ENCODE data around the gene ATP2A1.
A peak's percentile ranks its signal among the peaks of the same experiment; 100 is the strongest.
"Not testable (repeated sequence)": the region's sequence is repeated elsewhere in the genome, so short reads cannot be mapped to it uniquely, and the experiment has no call there.

ATP2A1 gene

GRCh38 chr16:28910086-28911031 lies 32.1 kb downstream of the ATP2A1 start:
- no peak for DNase-seq (ENCODE audit: low spot score)

- no peak for DNase-seq (ENCODE audit: low spot score)
Observed at GRCh38 chr16:28912558-28912957, 34.3 kb downstream of the ATP2A1 start.

GRCh38 chr16:28913946-28914724 lies 35.8 kb downstream of the ATP2A1 start:
- DNase-seq (ENCODE audit: low spot score), result no peak

- no peak for DNase-seq (ENCODE audit: low spot score)
Observed at GRCh38 chr16:28915181-28915580, 36.9 kb downstream of the ATP2A1 start.

GRCh38 chr16:28917095-28917494 lies 38.8 kb downstream of the ATP2A1 start:
- no peak for DNase-seq (ENCODE audit: low spot score)

- DNase-seq (ENCODE audit: low spot score), result no peak
Observed at GRCh38 chr16:28918698-28919097, 40.4 kb downstream of the ATP2A1 start.

- no peak for DNase-seq (ENCODE audit: low spot score)
Observed at GRCh38 chr16:28923231-28923587, 44.9 kb downstream of the ATP2A1 start.

GRCh38 chr16:28923652-28924398 lies 45.5 kb downstream of the ATP2A1 start:
- no peak for DNase-seq (ENCODE audit: low spot score)

GRCh38 chr16:28924399-28924761 lies 46.1 kb downstream of the ATP2A1 start:
- DNase-seq (ENCODE audit: low spot score), result no peak

GRCh38 chr16:28924762-28925385 lies 46.6 kb downstream of the ATP2A1 start, which contains the start of gene RABEP2:
RABEP2 (minus strand) TSS chr16:28925238; CDS start chr16:28925163, 75 bp downstream.
- peak; percentile 95 for DNase-seq (ENCODE audit: low spot score)

- peak; percentile 82 for DNase-seq (ENCODE audit: low spot score)
Observed at GRCh38 chr16:28925386-28926228, 47.3 kb downstream of the ATP2A1 start.

GRCh38 chr16:28926284-28926683 lies 48.0 kb downstream of the ATP2A1 start:
- DNase-seq (ENCODE audit: low spot score), result not testable (repeated sequence)

GRCh38 chr16:28927815-28928214 lies 49.5 kb downstream of the ATP2A1 start:
- no peak for DNase-seq (ENCODE audit: low spot score)

GRCh38 chr16:28930203-28930602 lies 51.9 kb downstream of the ATP2A1 start:
- no peak for DNase-seq (ENCODE audit: low spot score)

- no peak for DNase-seq (ENCODE audit: low spot score)
Observed at GRCh38 chr16:28930652-28931051, 52.4 kb downstream of the ATP2A1 start.

GRCh38 chr16:28931801-28932225 lies 53.5 kb downstream of the ATP2A1 start, which contains the start of gene CD19:
CD19 (plus strand) TSS chr16:28931971; CDS start chr16:28932001, 30 bp downstream.
- no peak for DNase-seq (ENCODE audit: low spot score)

GRCh38 chr16:28932339-28933141 lies 54.3 kb downstream of the ATP2A1 start:
- DNase-seq (ENCODE audit: low spot score), result no peak

GRCh38 chr16:28933171-28933570 lies 54.9 kb downstream of the ATP2A1 start:
- DNase-seq (ENCODE audit: low spot score), result no peak

- no peak for DNase-seq (ENCODE audit: low spot score)
Observed at GRCh38 chr16:28935346-28935745, 57.1 kb downstream of the ATP2A1 start.

Data from CD4-positive, alpha-beta T cell treated with Interleukin-15 for 4 hours (primary cell).